UCSD-AML1 (cell line): ENCODE data around the gene STAP2.
"Not testable (repeated sequence)": the region's sequence is repeated elsewhere in the genome, so short reads cannot be mapped to it uniquely, and the experiment has no call there.

Experiments used
- DNase-seq: peaks from one replicate; lab custom pipeline; 2025; ENCODE audit not compliant: unreplicated experiment; lab: John Stamatoyannopoulos, UW

STAP2 gene

GRCh38 chr19:4357921-4358326 lies 19.3 kb upstream of the STAP2 start:
- no peak for DNase-seq

- DNase-seq, result no peak
These were observed 18.6 kb upstream of the STAP2 start for GRCh38 chr19:4357095-4357797.

GRCh38 chr19:4354897-4355296 lies 16.3 kb upstream of the STAP2 start:
- DNase-seq, result no peak

- DNase-seq, result no peak
These were observed 15.7 kb upstream of the STAP2 start for GRCh38 chr19:4354282-4354681.

GRCh38 chr19:4352701-4353121 lies 14.1 kb upstream of the STAP2 start:
- peak; percentile 43 for DNase-seq

- DNase-seq, result no peak
These were observed 12.1 kb upstream of the STAP2 start for GRCh38 chr19:4350726-4351125.

- no peak for DNase-seq
These were observed 11.5 kb upstream of the STAP2 start for GRCh38 chr19:4350111-4350510.

- not testable (repeated sequence) for DNase-seq
These were observed 10.6 kb upstream of the STAP2 start for GRCh38 chr19:4349225-4349624.

GRCh38 chr19:4347521-4347920 lies 8.9 kb upstream of the STAP2 start:
- DNase-seq, result no peak

GRCh38 chr19:4346020-4346383 lies 7.4 kb upstream of the STAP2 start:
- DNase-seq, result no peak

- no peak for DNase-seq
These were observed 6.9 kb upstream of the STAP2 start for GRCh38 chr19:4345342-4346019.

GRCh38 chr19:4343370-4344307 lies 5.0 kb upstream of the STAP2 start, which contains the start of gene MPND:
Gene MPND (plus strand): TSS chr19:4343562. CDS start chr19:4343594, 32 bp downstream.
- peak; percentile 89 for DNase-seq

GRCh38 chr19:4342615-4343369 lies 4.2 kb upstream of the STAP2 start:
- peak; percentile 98 for DNase-seq

- DNase-seq, result no peak
These were observed 3.6 kb upstream of the STAP2 start for GRCh38 chr19:4342314-4342614.

- DNase-seq, result peak; percentile 24
These were observed 654 bp downstream of the STAP2 start for GRCh38 chr19:4337906-4338440.

GRCh38 chr19:4334929-4335570 lies 3.6 kb downstream of the STAP2 start:
- no peak for DNase-seq

GRCh38 chr19:4329858-4330257 lies 8.8 kb downstream of the STAP2 start:
- DNase-seq, result no peak

GRCh38 chr19:4328991-4329681 lies 9.5 kb downstream of the STAP2 start:
- not testable (repeated sequence) for DNase-seq

GRCh38 chr19:4328243-4328990 lies 10.2 kb downstream of the STAP2 start:
- DNase-seq, result peak; percentile 93
